Stimulated activated CD4-positive, alpha-beta T cell treated with anti-CD3 and anti-CD28 coated beads, Interleukin-1b, Interleukin-23, amount 100 ng/mL, for 24 hours (primary cell): ENCODE results near the gene BRS3.
"Not testable (repeated sequence)": the region's sequence is repeated elsewhere in the genome, so short reads cannot be mapped to it uniquely, and the experiment has no call there.

Experiments
- DNase-seq, 4 experiments: peaks; one replicate each; pipeline ENCODE4 v3.0.0-alpha.2; 2020; ENCODE audit warnings: low read depth in 4 of 4, low spot score in 1 of 4

BRS3 gene

DNA sequence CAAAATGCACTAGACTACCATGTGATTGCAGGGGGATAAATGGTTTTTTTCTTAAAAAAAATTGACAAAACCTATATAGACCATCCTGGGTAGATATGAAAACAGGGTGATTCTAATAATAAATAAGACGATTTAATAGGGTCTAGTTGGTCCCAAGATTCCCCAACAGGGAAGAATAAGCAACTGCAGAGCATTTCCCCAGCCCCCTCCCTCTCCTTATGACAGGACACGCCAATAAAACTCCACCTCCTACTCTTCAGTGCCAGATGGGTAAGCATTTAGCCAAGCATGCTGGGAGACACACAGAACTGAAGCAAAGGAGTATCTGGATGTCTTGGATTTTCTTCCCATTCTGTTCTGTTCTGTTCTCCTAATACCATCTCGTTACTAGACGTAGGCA, at the start of gene BRS3:
BRS3 (plus strand) TSS at position 301 of the 400 bp plus-strand sequence. CDS start 168 bp downstream, outside the sequence.
- no peak for DNase-seq

DNA sequence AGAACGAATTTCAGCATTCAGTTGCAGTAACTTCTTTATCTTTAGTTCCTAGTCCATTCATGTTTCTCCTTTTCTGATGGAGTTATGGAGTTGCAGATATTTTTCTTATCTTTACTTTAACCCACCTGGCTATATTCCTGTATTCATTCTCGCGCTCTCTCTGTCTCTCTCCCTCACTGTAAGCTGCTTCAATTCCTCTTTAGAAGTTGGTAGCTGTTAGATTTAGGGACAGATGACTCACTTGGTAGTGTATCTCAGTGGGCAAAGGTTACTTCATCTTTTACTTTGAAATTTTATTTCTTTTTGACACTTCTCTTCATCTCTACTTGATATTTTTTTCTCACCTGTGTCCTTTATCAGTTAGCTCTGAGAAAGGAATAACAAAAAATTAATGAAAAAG, 49.6 kb upstream of the BRS3 start:
- DNase-seq, result no peak

DNA sequence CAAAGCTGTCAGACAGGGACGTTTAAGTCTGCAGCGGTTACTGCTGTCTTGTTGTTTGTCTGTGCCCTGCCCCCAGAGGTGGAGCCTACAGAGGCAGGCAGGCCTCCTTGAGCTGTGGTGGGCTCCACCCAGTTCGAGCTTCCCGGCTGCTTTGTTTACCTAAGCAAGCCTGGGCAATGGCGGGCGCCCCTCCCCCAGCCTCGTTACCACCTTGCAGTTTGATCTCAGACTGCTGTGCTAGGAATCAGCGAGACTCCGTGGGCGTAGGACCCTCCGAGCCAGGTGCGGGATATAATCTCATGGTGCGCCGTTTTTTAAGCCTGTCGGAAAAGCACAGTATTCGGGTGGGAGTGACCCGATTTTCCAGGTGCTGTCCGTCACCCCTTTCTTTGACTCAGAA, 42.1 kb upstream of the BRS3 start:
- not testable (repeated sequence) for DNase-seq

DNA sequence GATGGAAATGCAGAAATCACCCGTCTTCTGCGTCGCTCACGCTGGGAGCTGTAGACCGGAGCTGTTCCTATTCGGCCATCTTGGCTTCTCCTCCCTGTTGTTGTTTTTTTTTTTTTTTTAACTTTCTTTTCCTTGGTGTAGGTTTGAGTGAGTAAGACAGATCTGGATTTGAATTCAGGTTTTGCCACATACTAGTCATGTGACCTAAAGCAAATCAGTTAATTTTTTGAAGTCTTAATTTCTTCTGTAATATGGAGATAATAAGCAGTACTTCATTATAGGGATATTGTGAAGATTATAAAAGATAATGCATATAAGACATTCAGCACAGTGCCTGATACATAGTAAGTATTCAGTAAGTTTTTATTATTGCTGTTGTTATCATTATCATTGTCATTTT, 41.5 kb upstream of the BRS3 start:
- DNase-seq, result no peak

DNA sequence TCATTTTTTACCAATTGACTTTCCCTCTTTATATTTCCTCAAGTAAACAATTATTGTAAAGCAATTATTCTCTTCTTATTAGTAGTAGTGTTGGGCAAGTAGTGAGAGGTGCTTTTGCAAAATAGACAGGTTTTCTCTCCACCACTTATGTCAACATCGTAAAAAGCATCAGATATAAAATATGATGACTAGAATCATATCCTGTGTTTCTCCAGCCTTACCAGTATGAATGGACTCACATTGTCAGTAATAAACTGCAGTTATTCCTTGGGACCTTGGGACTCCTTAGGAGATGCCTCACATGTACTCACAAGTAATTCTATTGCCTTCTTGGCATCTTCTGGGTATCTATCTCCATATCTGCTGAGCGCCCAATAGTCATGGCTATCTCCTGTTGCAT, 40.4 kb upstream of the BRS3 start:
- DNase-seq, result no peak

DNA sequence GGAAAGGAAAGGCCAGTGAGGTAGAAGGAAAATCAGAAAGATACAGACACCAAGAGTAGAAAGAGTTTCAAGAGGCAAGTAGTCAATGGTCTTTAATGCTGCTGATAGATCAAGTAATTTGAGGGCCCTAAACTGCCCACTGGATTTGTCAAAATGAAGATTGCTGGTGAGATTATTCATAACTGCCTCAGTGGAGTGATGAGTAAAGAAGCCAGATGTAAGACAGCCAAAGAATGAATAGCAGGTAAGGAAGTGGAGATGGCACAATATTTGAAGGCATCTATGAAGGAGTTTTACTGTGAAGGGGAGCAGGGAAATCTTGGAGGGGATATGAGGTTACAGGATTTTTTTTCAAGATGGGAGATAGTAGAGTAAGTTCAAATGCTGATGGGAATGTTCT, 39.8 kb upstream of the BRS3 start:
- DNase-seq, result no peak

DNA sequence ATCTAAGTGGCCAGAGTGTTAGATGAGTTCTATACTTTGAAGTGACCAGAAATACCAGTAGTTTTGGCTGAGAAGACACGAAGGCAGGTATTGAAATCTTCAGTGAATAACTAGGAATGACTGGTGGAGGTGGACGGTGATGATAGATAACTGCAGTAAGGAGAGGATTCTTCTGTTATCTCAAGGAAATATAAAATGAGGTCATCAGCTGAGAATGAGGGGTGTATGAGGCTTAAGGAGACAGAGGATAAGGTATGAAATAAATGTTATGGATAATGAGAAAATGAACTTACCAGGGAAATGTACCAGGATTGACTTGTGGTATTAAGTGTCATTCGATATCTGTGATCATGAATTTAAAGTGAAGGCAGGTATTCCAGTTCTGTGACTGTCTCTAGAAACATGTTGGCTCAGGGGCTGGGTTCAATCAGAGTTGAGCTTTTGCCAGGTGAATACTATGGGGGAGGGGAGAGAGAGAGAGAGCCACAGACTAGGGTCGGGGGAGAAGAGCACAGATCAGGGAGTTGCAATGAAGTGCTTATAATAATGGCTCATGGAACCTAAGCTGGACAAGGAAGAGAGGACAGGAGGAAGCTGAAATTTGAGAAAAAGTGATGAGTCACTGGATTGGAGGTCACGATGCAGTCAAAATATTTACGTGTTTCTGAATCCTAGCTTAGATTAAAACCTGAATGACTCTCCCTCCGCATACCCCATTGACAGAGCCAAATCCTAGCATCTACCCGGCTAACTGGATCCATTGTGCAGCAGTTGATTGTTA, 37.5 kb upstream of the BRS3 start:
- DNase-seq, result no peak

DNA sequence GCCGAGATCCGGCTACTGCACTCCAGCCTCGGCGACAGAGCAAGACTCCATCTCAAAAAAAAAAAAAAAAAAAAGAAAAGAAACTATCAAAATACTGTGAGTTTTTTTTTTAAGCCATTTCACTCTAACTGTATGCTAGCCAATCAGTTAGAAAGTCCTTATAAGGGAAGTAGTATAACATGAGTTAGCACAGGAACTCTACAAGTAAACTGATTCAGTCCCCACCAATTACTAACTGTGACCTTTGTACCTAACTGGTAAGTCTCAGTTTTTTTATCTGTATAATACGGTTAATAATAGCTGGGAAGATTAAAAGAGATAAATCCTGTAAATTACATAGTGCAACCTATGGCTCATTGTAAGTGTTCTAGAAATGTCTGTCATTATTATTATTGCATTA, 35.1 kb upstream of the BRS3 start:
- DNase-seq, result no peak

DNA sequence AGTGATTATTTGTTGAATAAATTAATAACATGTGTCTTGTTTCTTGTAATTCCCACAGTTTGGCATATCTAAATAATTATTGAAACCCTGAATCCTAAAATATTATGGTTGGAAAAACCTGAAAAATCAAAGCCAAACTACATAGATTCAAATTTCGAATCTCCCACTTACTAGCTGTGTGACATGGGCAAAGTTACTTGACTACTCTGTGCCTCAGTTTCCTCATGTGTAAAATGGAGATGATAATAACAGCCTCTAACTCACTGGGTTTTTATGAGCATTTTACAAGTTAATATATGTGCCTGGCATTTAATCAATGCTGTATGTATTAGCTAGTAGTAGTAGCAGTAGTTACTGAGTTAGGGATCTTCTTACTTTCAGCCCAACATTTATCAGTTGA, 34.6 kb upstream of the BRS3 start:
- no peak for DNase-seq

DNA sequence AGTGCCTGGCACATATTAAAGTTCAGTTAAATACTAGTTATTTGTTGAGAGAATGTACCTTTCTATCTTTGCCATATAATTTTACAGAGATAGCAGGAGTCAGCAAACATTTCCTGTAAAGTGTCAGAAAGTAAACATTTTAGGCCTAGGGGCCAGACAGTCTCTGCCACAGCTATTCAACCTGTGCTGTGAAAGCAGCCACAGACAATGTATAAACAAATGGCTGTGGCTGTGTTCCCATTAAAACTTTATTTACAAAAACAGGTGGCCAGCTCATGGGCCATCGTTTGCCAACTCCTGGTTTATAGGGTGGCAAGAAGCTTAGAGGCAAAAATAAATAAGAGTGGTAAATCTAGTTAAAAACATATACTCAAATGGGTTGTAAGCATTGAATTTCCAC, 34.0 kb upstream of the BRS3 start:
- DNase-seq, result no peak

DNA sequence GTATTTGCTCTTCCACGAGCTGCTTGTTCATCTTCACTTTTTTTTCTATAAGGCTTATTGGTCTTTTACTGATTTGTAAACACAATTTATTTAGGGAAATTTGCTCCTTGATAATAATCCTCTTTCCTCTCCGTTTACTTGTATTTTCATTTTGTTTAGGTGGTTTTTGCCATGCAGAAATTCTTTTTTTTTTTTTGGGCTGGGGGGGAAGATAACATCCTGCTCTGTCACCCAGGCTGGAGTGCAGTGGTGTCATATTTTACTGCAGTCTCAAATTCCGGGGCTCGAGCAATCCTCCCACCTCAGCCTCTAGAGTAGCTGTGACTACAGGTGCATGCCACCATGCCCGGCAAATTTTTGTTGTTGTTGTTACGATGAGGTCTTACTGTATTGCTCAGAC, 31.6 kb upstream of the BRS3 start:
- no peak for DNase-seq

DNA sequence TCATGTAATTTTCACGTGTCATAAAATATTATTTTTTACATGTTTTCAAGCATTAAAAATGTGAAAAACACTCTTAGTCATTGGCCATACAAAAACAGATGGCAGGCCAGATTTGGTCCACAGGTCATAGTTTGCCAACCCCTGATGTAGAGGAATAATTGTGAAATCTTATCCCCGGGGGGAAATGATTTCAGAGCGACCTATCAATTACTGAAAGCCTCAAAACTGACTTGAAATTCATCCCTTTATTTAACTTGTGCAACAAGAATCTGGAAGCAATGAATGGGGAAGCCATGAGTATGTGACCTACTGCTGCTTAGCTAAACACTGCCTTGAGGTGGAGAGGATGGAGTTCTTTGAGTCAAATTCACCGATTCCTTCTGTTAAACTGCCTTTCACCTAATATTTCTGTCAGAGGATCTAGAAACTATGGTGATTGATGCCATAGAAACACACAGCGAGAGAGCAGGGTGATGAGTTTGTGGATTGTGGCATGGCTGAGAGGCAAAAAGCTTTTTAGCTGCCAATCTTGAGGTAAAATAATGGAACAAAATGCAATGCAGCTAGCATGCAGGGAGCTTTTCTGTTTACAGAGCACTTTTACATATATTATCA, 30.3 kb upstream of the BRS3 start:
- DNase-seq, result no peak

DNA sequence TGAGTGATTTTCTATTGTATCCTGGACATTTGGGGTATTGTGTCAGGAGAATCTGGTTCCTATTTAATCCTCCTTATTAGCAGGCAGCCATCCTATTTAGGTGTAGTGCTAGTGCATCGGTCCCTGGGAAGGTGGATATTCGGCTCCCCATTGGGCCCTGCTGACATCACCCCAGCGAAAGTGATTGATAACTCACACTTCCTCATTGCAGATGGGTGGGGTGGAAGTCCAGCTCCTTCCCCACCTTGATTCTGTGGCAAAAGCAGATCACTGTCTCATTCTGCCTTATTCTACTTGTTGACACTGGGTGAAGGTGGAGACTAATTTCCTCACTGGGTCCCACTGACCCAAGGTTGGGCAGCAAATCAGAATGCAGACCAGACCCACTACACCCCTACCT, 23.2 kb upstream of the BRS3 start:
- no peak for DNase-seq

DNA sequence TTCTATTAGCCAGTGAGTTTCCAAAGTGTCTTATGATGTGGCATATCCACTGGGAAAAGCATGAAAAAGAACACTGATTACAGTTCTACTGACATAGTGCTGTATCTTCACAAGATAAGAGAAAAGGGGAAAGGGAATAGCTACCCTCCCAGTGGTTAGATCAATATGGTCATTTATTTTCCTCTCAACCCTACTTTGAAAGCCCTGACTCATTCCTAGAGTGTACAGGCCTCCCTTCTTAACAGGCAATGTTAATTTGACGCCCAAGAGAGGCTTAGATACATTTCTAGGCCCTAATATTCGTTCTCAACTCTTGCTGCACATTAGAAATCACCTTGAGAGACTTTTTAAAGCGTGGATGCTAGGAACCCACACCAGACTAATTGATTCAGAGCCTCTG, 20.4 kb upstream of the BRS3 start:
- no peak for DNase-seq

DNA sequence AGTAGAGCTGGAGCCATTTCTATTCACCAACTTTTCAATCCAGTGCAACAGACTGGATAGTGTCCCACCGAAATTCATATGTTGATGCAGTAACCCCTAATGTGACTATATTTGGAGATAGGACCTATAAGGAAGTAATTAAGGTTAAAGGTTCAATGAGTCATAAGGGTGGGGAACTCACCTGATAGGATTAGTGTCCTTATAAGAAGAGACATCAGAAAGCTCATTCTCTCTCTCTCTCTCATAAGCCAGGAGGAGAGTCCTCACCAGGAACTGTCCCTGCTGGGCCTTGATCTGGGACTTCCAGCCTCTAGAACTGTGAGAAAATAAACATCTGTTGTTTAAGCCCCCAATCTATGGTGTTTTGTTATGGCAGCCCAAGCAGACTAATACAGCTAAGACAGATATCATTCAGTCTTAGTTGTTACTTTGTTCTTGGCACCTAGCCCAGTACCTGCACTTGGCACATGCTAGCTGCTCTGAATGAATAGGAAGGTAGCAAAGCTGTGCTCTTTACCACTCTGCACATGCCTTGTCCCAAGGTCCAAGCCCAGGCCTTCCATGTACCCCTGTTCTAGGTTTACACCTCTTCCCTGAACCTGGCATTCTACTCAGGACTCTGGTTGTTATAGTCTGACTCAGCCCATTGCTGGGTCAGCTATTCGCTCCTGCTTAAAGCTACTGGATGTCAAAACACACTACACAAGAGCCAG, 19.2 kb upstream of the BRS3 start:
- DNase-seq, result no peak

DNA sequence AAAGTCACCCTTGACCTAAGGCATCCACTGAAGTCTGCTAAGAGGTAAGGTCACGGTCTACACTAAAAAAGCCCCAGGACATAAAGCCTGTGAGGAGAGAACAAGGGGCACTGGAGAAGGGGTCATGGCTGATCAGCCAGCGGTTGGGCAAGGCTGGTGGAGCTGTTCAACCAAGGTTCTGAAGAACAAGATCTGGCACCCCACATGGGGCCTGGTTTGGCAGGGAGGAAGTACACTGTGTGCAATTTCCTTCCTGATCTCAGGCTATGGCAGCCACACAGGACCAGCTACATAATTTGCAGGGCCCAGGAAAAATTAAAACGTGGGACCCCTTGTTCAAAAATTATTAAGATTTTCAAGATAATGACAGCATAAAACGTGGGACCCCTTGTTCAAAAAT, 14.1 kb upstream of the BRS3 start:
- DNase-seq, result no peak

DNA sequence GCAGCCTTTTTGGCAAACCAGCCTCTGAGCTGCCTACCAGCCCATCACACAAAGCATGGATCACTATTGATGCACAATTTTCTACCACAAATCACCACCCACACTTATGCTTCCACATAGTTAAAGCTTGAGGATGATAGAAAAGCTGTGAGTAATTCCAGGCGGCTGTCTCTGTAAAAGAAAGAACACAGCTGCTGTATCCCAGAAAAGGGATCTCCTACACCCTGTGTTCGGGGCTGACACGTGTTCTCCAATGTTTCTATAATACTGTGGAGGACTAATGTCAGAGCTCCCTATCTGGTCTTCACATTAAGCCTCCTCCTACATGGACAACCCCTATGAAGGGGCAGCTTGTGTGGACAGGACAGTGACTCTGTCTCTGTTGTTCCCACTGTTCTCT, 12.5 kb upstream of the BRS3 start:
- no peak for DNase-seq

DNA sequence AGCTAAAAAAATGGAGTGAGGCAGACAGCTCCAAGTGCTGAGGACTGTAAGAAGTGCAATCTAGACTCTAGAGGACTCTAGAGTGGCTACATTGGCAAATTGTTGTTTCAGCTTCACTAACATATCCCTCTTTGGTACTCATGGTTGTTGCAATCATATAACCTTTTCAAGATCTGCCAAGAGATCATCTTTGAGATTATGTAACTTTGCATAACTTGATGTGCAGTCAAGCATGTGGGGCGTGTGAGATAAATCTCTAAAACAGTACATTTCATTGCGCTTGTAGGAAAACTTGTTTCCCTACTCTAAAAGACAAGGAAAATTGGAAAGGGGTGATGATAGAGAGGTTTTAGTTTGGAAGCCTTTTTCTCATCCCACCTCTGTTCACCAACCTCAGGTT, 11.2 kb upstream of the BRS3 start:
- DNase-seq, result no peak

DNA sequence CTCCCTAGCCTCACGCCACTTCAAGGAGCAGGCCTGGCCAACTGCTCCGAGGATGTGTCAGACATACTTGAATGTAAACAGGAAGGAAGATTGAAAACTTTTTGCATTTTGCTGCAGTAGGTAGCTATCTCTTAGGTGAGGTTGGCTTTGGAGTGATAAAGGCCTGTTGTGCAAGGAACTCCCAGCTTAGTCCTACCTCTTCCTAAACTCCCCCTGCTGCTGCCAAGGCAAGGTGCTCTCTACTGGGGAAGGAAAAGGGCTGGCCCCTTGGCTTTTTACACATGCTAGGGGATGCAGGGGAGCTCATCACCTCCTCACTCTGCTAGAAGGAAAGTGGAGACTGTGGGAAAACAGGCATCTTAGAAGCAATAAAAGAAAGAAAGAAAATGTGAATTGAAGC, 10.7 kb upstream of the BRS3 start:
- no peak for DNase-seq

DNA sequence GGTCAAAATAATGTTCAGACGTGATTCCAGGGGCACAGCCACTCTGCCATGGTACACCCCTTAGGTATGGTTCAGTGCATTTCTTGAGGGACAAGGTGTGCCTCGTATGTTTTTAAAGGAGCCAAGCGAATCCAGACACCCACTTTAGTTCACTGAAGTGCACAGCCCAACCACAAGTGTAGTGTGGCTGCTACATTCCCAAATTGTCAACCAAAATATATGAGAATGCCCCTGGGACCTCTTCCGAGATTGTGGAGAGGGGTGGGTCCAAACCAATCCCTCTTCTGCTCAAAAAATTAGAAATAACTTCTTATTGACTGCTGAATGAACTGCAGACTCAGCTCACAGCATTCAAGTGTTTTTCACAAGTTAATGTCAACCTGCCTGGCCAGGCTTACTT, 7.4 kb upstream of the BRS3 start:
- DNase-seq, result no peak

DNA sequence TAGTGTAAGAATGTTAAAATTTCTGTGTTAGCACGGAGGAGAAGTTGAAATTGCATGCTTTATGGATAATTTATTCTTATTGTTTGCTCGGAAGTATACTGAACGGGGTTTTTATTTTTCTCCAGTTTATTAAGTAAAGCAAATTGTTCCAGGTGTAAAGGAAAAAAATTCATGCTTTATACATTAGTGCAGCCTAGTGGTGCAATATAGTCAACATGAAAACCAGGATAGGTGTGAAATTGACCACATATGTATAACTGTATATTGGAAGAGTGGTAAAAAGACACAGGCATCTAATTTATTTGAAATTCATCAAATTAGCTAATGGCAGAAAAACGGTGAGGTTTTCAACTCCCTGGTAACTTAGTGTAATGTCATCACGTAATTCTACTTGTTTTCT, 959 bp downstream of the BRS3 start:
- no peak for DNase-seq

DNA sequence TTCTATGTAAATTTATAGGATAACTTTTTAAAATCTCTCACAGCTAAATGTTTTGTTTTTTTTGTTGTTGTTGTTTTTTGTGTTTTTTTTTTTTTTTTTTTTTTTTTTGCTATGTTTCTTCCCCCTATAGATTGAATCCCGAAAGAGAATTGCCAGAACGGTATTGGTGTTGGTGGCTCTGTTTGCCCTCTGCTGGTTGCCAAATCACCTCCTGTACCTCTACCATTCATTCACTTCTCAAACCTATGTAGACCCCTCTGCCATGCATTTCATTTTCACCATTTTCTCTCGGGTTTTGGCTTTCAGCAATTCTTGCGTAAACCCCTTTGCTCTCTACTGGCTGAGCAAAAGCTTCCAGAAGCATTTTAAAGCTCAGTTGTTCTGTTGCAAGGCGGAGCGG, 4.1 kb downstream of the BRS3 start:
- no peak for DNase-seq

DNA sequence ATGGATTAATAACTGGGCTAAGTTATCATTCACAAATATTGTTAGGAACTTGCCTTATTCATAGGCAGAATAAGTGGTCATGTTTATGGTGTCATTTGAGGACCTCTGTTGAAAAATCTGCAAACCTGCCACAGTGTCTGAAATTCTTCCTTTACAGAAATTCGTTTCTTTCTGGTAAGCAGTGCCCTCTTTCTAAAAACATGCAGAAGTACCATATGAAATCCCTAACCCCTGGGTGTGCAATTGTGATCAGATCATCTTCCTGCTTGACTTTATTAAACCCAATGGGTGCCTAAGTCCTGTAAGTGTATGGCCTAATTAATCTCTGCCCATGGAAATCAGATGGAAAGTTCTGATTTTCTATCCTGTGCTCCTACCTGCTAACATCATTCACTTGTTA, 5.3 kb downstream of the BRS3 start:
- no peak for DNase-seq
